Measurements from ENCODE around the gene CLEC14A.

CLEC14A gene

GRCh38 chr14:38255673-38256532, at the start of gene CLEC14A:
Gene CLEC14A (minus strand): TSS chr14:38256093. CDS start chr14:38256022, 71 bp downstream.
- in situ Hi-C loops (cut with MboI; ENCODE audit: low sequenced_read_pairs): no loop called here

GRCh38 chr14:38302966-38303365, 47.1 kb upstream of the CLEC14A start:
- in situ Hi-C loops (cut with MboI; ENCODE audit: low sequenced_read_pairs): no loop called here

- in situ Hi-C loops (cut with MboI; ENCODE audit: low sequenced_read_pairs): no loop called here
Observed at GRCh38 chr14:38302034-38302433, 46.1 kb upstream of the CLEC14A start.

- in situ Hi-C loops (cut with MboI; ENCODE audit: low sequenced_read_pairs): no loop called here
Observed at GRCh38 chr14:38297681-38298080, 41.8 kb upstream of the CLEC14A start.

- in situ Hi-C loops (cut with MboI; ENCODE audit: low sequenced_read_pairs): no loop called here
Observed at GRCh38 chr14:38291681-38292467, 36.0 kb upstream of the CLEC14A start.

GRCh38 chr14:38290601-38291188, 34.8 kb upstream of the CLEC14A start:
- in situ Hi-C loops (cut with MboI; ENCODE audit: low sequenced_read_pairs): no loop called here

- in situ Hi-C loops (cut with MboI; ENCODE audit: low sequenced_read_pairs): no loop called here
Observed at GRCh38 chr14:38286452-38286851, 30.6 kb upstream of the CLEC14A start.

GRCh38 chr14:38285962-38286361, 30.1 kb upstream of the CLEC14A start:
- in situ Hi-C loops (cut with MboI; ENCODE audit: low sequenced_read_pairs): no loop called here

- in situ Hi-C loops (cut with MboI; ENCODE audit: low sequenced_read_pairs): no loop called here
Observed at GRCh38 chr14:38282936-38283335, 27.0 kb upstream of the CLEC14A start.

- in situ Hi-C loops (cut with MboI; ENCODE audit: low sequenced_read_pairs): no loop called here
Observed at GRCh38 chr14:38280081-38280480, 24.2 kb upstream of the CLEC14A start.

GRCh38 chr14:38279572-38279971, 23.7 kb upstream of the CLEC14A start:
- in situ Hi-C loops (cut with MboI; ENCODE audit: low sequenced_read_pairs): no loop called here

- in situ Hi-C loops (cut with MboI; ENCODE audit: low sequenced_read_pairs): no loop called here
Observed at GRCh38 chr14:38278035-38278434, 22.1 kb upstream of the CLEC14A start.

- in situ Hi-C loops (cut with MboI; ENCODE audit: low sequenced_read_pairs): no loop called here
Observed at GRCh38 chr14:38262844-38263243, 7.0 kb upstream of the CLEC14A start.

- in situ Hi-C loops (cut with MboI; ENCODE audit: low sequenced_read_pairs): no loop called here
Observed at GRCh38 chr14:38261620-38262019, 5.7 kb upstream of the CLEC14A start.

- in situ Hi-C loops (cut with MboI; ENCODE audit: low sequenced_read_pairs): no loop called here
Observed at GRCh38 chr14:38257507-38257906, 1.6 kb upstream of the CLEC14A start.

GRCh38 chr14:38256533-38256840, 594 bp upstream of the CLEC14A start:
- in situ Hi-C loops (cut with MboI; ENCODE audit: low sequenced_read_pairs): no loop called here

GRCh38 chr14:38255408-38255672, 553 bp downstream of the CLEC14A start:
- in situ Hi-C loops (cut with MboI; ENCODE audit: low sequenced_read_pairs): no loop called here

- in situ Hi-C loops (cut with MboI; ENCODE audit: low sequenced_read_pairs): no loop called here
Observed at GRCh38 chr14:38254571-38255407, 1.1 kb downstream of the CLEC14A start.

- in situ Hi-C loops (cut with MboI; ENCODE audit: low sequenced_read_pairs): no loop called here
Observed at GRCh38 chr14:38253676-38254075, 2.2 kb downstream of the CLEC14A start.

GRCh38 chr14:38252066-38252710, 3.7 kb downstream of the CLEC14A start:
- in situ Hi-C loops (cut with MboI; ENCODE audit: low sequenced_read_pairs): no loop called here

GRCh38 chr14:38250331-38250730, 5.6 kb downstream of the CLEC14A start:
- in situ Hi-C loops (cut with MboI; ENCODE audit: low sequenced_read_pairs): no loop called here
